Esophagus squamous epithelium (tissue), 4 donors: ENCODE results near the gene CPLX4.

ENCODE experiments used
- POLR2A ChIP-seq, 4 donors: fragments of 450-650 bp; IDR thresholded peaks; one replicate each; pipeline ENCODE4 v1.6.1; 2017; ENCODE audit warnings: antibody characterized with exemption in 4 of 4, mild to moderate bottlenecking in 4 of 4, moderate library complexity in 3 of 4
- TF ChIP-seq, protein P1 (sequence below), 6 experiments: fragments of 450-650 bp in 4 of 6; fragments of 200-600 bp in 2 of 6; sonication (generic) in 2 of 6; IDR thresholded peaks; one replicate each; pipeline ENCODE4 v1.5.1; 2016 to 2019; ENCODE audit warnings: antibody characterized with exemption in 6 of 6, mild to moderate bottlenecking in 4 of 6, moderate library complexity in 4 of 6

DNA sequence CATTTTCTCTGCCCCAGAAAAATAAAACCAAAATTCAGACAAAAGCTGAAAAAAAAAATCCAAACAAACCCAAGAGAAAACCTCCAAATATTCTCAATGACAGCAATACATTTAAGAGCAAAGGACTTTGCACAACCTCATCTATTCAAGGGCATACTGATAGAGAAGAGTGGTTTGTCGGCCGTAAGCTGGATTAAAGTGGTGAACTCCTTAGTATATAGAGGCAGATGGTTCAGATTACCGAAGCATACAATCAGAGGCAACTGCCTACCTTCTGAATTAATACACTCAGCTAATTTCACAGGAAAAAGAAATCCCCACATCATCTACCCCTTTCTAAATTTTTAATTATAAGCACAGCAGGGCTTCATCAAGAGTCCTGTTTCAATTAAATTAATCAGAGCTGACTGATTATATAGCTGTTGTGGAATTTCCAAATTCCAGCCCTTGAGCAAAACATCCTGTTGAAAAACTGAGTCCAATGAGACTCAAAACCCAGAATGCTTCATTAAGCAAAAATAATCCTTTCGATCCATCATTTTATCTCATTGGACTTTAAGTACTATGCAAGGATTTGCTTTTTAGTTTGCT is at the start of gene CPLX4:
- TF ChIP-seq, protein P1, sequence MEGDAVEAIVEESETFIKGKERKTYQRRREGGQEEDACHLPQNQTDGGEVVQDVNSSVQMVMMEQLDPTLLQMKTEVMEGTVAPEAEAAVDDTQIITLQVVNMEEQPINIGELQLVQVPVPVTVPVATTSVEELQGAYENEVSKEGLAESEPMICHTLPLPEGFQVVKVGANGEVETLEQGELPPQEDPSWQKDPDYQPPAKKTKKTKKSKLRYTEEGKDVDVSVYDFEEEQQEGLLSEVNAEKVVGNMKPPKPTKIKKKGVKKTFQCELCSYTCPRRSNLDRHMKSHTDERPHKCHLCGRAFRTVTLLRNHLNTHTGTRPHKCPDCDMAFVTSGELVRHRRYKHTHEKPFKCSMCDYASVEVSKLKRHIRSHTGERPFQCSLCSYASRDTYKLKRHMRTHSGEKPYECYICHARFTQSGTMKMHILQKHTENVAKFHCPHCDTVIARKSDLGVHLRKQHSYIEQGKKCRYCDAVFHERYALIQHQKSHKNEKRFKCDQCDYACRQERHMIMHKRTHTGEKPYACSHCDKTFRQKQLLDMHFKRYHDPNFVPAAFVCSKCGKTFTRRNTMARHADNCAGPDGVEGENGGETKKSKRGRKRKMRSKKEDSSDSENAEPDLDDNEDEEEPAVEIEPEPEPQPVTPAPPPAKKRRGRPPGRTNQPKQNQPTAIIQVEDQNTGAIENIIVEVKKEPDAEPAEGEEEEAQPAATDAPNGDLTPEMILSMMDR (IDR thresholded peaks at IDR 0.05), result no peak
- TF ChIP-seq POLR2A (IDR thresholded peaks at IDR 0.05), result no peak
